ELF-1 (cell line): ENCODE data around the gene EIF4EBP2.

Experiments
- DNase-seq: peaks from one replicate; pipeline ENCODE4 v3.0.0-alpha.2; 2016; ENCODE audit warnings: low read depth, low spot score

EIF4EBP2 gene

GRCh38 chr10:70459774-70460490 is 56.0 kb downstream of the EIF4EBP2 start:
- DNase-seq = no peak

GRCh38 chr10:70461397-70462348 is 57.7 kb downstream of the EIF4EBP2 start:
- DNase-seq = peak; percentile 73

GRCh38 chr10:70462349-70462984 is 58.5 kb downstream of the EIF4EBP2 start:
- no peak for DNase-seq

GRCh38 chr10:70465278-70465677 is 61.3 kb downstream of the EIF4EBP2 start:
- no peak for DNase-seq

- no peak for DNase-seq
Observed at GRCh38 chr10:70465832-70466231, 61.9 kb downstream of the EIF4EBP2 start.

- DNase-seq = no peak
Observed at GRCh38 chr10:70466951-70467350, 63.0 kb downstream of the EIF4EBP2 start.

GRCh38 chr10:70472799-70473454 is 69.0 kb downstream of the EIF4EBP2 start:
- DNase-seq = no peak

- DNase-seq = no peak
Observed at GRCh38 chr10:70474780-70475179, 70.8 kb downstream of the EIF4EBP2 start.

GRCh38 chr10:70475661-70476060 is 71.7 kb downstream of the EIF4EBP2 start:
- DNase-seq = no peak

GRCh38 chr10:70476249-70477035 is 72.5 kb downstream of the EIF4EBP2 start:
- DNase-seq = no peak

- no peak for DNase-seq
Observed at GRCh38 chr10:70477661-70478162, 73.8 kb downstream of the EIF4EBP2 start.
